Neural crest cell (in vitro differentiated cells): ENCODE results near the gene IRGM. TPM values are rescaled to one million over a fixed set of nuclear protein-coding genes. Genes with fewer than 3 reads are reported as not detected.

Experiments
- DNase-seq: peaks from one replicate; pipeline ENCODE4 v3.0.0; 2021; ENCODE audit warnings: low read depth, mixed read lengths, low spot score
- H3K27ac Mint-ChIP-seq: one replicate; pipeline ENCODE4 v1.8.0; 2021; ENCODE audit warnings: mild to moderate bottlenecking, mixed read lengths; ENCODE audit not compliant: unreplicated experiment
- H3K27me3 Mint-ChIP-seq: 2 replicates; pipeline ENCODE4 v1.8.0; 2021; ENCODE audit warnings: low read depth, mild to moderate bottlenecking, mixed read lengths
- H3K36me3 Mint-ChIP-seq: 2 replicates; pipeline ENCODE4 v1.8.0; 2021; ENCODE audit warnings: low read depth, mild to moderate bottlenecking, mixed read lengths
- H3K4me1 Mint-ChIP-seq: 2 replicates; pipeline ENCODE4 v1.8.0; 2021; ENCODE audit warnings: mixed read lengths
- H3K4me3 Mint-ChIP-seq: one replicate; pipeline ENCODE4 v1.8.0; 2021; ENCODE audit warnings: mild to moderate bottlenecking, mixed read lengths
- H3K9me3 Mint-ChIP-seq: 2 replicates; pipeline ENCODE4 v1.8.0; 2021; ENCODE audit warnings: mixed read lengths
- CTCF ChIP-seq: fragments of 200-600 bp; sonication (generic); conservative IDR thresholded peaks from 2 replicates; pipeline ENCODE4 v1.5.0; 2021; ENCODE audit warnings: antibody characterized with exemption, mild to moderate bottlenecking
- total RNA-seq: library from RNA; stranded (reverse); gene quantifications from 2 replicates; pipeline ENCODE4 v1.2.1, GENCODE V29; 2021

Gene IRGM
- total RNA-seq, 1 donor from 2014 or later, result not detected

- H3K4me3 Mint-ChIP-seq, result no peak overlapping the region
- H3K9me3 Mint-ChIP-seq, result peaks cover 5% of the 10 kb centered on the region
- DNase-seq, result no peak
- H3K27me3 Mint-ChIP-seq, result peaks cover 23% of the 10 kb centered on the region
- H3K36me3 Mint-ChIP-seq, result no peaks in the 10 kb centered on the region
- H3K27ac Mint-ChIP-seq, result no peak overlapping the region
- H3K4me1 Mint-ChIP-seq, result no peaks in the 10 kb centered on the region
- TF ChIP-seq CTCF, result no peak
These were observed 14.0 kb downstream of the IRGM start for GRCh38 chr5:150860246-150860821.

DNA sequence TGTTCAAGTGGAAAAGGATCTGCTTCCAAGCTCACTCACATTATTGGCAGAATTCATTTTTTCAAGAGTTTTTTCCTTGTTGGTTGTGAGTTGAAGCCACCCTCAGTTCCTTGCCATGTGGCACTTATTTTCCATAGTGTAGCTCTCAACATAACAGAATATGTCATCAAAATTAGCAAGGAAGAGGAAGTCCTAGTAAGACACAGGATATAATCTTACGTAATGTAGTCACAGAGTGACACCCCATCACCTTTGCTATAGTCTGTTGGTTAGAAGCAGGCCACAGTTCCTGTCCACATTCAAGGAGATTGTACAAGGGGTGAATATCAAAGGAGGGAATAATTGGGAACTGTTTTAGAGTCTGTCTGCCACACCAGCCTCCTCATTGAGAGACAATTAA, 15.7 kb downstream of the IRGM start:
- H3K4me1 Mint-ChIP-seq, result no peaks in the 10 kb centered on the region
- no peak overlapping the region for H3K27ac Mint-ChIP-seq
- no peak for TF ChIP-seq CTCF
- H3K36me3 Mint-ChIP-seq, result no peaks in the 10 kb centered on the region
- H3K27me3 Mint-ChIP-seq, result peaks cover 29% of the 10 kb centered on the region
- no peak for DNase-seq
- H3K9me3 Mint-ChIP-seq, result peaks cover 7% of the 10 kb centered on the region
- no peak overlapping the region for H3K4me3 Mint-ChIP-seq

DNA sequence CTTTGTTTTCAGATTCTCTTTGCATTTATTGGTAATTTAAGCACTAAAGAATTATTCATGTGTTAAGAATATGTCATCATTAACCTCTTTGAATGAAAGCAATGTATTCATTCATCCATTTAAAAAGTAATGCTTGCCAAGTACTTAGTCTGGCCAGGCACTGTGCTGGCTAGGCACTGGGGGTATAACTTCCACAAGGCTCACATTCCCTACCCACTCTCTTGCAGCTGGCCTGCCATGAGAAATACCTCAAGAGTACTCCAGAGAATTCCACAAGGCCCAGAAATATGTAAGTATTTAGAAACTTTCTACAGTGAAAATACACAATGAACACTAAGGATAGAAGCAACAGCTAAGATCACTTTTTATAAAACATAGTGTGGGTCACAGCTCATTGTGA, 33.0 kb downstream of the IRGM start:
- H3K27ac Mint-ChIP-seq, result no peak overlapping the region
- peaks cover 22% of the 10 kb centered on the region for H3K9me3 Mint-ChIP-seq
- H3K27me3 Mint-ChIP-seq, result peaks cover 14% of the 10 kb centered on the region
- H3K36me3 Mint-ChIP-seq, result no peaks in the 10 kb centered on the region
- no peak for TF ChIP-seq CTCF
- H3K4me1 Mint-ChIP-seq, result no peaks in the 10 kb centered on the region
- H3K4me3 Mint-ChIP-seq, result no peak overlapping the region
- no peak for DNase-seq

GRCh38 chr5:150895431-150896428, 49.4 kb downstream of the IRGM start:
- no peak for DNase-seq
- no peaks in the 10 kb centered on the region for H3K27me3 Mint-ChIP-seq
- no peak overlapping the region for H3K4me3 Mint-ChIP-seq
- H3K27ac Mint-ChIP-seq, result no peak overlapping the region
- peaks cover 54% of the 10 kb centered on the region for H3K9me3 Mint-ChIP-seq
- no peaks in the 10 kb centered on the region for H3K4me1 Mint-ChIP-seq
- peaks cover 69% of the 10 kb centered on the region for H3K36me3 Mint-ChIP-seq
- no peak for TF ChIP-seq CTCF

Other genes starting within 250 kb of the IRGM start
- gene SYNPO, start 205.9 kb upstream of the IRGM start, total RNA-seq, result 1.5 TPM in 2 replicates
- gene MYOZ3, start 185.3 kb upstream of the IRGM start, total RNA-seq, result 2.6 and 3.2 TPM in 2 replicates
- 64.6 and 65.2 TPM in 2 replicates for gene RBM22, start 145.5 kb upstream of the IRGM start, total RNA-seq
- 77.3 and 83.3 TPM in 2 replicates for gene DCTN4, start 87.5 kb upstream of the IRGM start, total RNA-seq
- gene SMIM3, start 67.8 kb upstream of the IRGM start, total RNA-seq, result 5.7 and 7.0 TPM in 2 replicates
- gene ZNF300, start 58.5 kb downstream of the IRGM start, total RNA-seq, result 12.1 and 12.4 TPM in 2 replicates
- 4.6 and 4.8 TPM in 2 replicates for gene GPX3, start 174.1 kb downstream of the IRGM start, total RNA-seq
- gene TNIP1, start 234.5 kb downstream of the IRGM start, total RNA-seq, result 34.6 and 37.1 TPM in 2 replicates